ENCODE results near the gene PJVK. TPM values are rescaled to one million over a fixed set of nuclear protein-coding genes. Genes with fewer than 3 reads are reported as not detected.

Gene PJVK
- total and polyA plus RNA-seq, 10 of the 15 experiments (the other 5 are each of a cell fraction or from before 2014, with no cell fraction given): 1.8 to 6.8 (median 3.2) TPM

DNA sequence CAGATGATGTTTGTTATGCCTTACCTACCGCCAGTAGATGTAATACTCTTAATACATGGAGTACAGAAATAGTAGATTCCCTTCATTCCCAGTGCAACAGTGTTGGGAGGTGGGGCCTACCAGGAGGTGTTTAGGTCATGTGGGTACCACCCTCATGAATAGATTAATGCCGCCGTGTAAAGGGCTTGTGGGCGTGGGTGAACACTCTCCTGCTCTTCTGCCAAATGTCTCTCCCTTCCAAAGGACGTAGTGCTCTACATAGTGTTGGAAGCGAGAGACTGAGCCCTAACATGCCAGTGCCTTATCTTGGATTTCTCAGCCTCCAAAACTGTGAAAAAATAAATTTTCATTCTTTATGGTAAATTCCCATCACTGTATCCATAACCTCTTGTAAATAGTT, 59.2 kb downstream of the PJVK start:
- ChIA-PET SMC1A (ENCODE audit: uncharacterized antibody, unreplicated experiment) (no interaction called here), POLR2A (no interaction called here), RAD21 (ENCODE audit: unreplicated experiment) (no interaction called here), CTCF (no interaction called here)
- ATAC-seq (no peak), DNase-seq (ENCODE audit: low read depth, low spot score) (no peak), FAIRE-seq (no peak)
- H3K36me3 ChIP-seq (ENCODE audit: control insufficient read depth in 2 of 2, insufficient read depth in 2 of 2, low read length in 1 of 2): no peaks in the 10 kb centered on the region; a peak in 1 of 4 replicates
- H3K4me2 ChIP-seq (ENCODE audit: control insufficient read depth, insufficient read depth): no peak overlapping the region
- no peaks in the 10 kb centered on the region for H3K79me2 ChIP-seq (ENCODE audit: control insufficient read depth, insufficient read depth, low read length)
- no peak overlapping the region for H3K9ac ChIP-seq (ENCODE audit: control insufficient read depth, insufficient read depth, low read length)
- 93% methylated on average over 6 of the region's 6 CpGs for WGBS (ENCODE audit: insufficient coverage, insufficient replicate concordance, low lambda C conversion rate, missing lambda C conversion rate)
- no peak for TF ChIP-seq ATF7 (IDR thresholded peaks at IDR 0.05; ENCODE audit: low read depth)
- no peak for TF ChIP-seq CHD4 (IDR thresholded peaks at IDR 0.05)
- TF ChIP-seq, protein P1, sequence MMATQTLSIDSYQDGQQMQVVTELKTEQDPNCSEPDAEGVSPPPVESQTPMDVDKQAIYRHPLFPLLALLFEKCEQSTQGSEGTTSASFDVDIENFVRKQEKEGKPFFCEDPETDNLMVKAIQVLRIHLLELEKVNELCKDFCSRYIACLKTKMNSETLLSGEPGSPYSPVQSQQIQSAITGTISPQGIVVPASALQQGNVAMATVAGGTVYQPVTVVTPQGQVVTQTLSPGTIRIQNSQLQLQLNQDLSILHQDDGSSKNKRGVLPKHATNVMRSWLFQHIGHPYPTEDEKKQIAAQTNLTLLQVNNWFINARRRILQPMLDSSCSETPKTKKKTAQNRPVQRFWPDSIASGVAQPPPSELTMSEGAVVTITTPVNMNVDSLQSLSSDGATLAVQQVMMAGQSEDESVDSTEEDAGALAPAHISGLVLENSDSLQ (IDR thresholded peaks at IDR 0.05): no peak
- TF ChIP-seq ETV6 (conservative IDR thresholded peaks at IDR 0.05 in 1 of 2, IDR thresholded peaks at IDR 0.05 in 1 of 2; ENCODE audit: borderline replicate concordance in 1 of 2, low read depth in 1 of 2): no peak
- TF ChIP-seq SMAD5 (IDR thresholded peaks at IDR 0.05; ENCODE audit: low read depth): no peak
- TF ChIP-seq, protein P2, sequence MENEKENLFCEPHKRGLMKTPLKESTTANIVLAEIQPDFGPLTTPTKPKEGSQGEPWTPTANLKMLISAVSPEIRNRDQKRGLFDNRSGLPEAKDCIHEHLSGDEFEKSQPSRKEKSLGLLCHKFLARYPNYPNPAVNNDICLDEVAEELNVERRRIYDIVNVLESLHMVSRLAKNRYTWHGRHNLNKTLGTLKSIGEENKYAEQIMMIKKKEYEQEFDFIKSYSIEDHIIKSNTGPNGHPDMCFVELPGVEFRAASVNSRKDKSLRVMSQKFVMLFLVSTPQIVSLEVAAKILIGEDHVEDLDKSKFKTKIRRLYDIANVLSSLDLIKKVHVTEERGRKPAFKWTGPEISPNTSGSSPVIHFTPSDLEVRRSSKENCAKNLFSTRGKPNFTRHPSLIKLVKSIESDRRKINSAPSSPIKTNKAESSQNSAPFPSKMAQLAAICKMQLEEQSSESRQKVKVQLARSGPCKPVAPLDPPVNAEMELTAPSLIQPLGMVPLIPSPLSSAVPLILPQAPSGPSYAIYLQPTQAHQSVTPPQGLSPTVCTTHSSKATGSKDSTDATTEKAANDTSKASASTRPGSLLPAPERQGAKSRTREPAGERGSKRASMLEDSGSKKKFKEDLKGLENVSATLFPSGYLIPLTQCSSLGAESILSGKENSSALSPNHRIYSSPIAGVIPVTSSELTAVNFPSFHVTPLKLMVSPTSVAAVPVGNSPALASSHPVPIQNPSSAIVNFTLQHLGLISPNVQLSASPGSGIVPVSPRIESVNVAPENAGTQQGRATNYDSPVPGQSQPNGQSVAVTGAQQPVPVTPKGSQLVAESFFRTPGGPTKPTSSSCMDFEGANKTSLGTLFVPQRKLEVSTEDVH (IDR thresholded peaks at IDR 0.05; ENCODE audit: low read depth, partially characterized antibody): no peak
- TF ChIP-seq PAX5 (IDR thresholded peaks at IDR 0.05; ENCODE audit: borderline replicate concordance, low read depth, low read length): no peak
- no peak for TF ChIP-seq BHLHE40 (IDR thresholded peaks at IDR 0.05; ENCODE audit: borderline replicate concordance in 1 of 2, low read depth in 2 of 2, low read length in 1 of 2)
- no peak for TF ChIP-seq BACH1 (IDR thresholded peaks at IDR 0.05; ENCODE audit: borderline replicate concordance)
- TF ChIP-seq DPF2 (IDR thresholded peaks at IDR 0.05): no peak
- in situ Hi-C loops (cut with MboI) (no loop called here), intact Hi-C loops (cut with micrococcal nuclease; ENCODE audit: unreplicated experiment) (no loop called here)
- H3K4me3 ChIP-seq: no peak overlapping the region
- no peaks in the 10 kb centered on the region for H4K20me1 ChIP-seq (ENCODE audit: control insufficient read depth, insufficient read depth)
- H2AFZ ChIP-seq (ENCODE audit: control insufficient read depth, low read depth, low read length): no peak overlapping the region
- H3K27me3 ChIP-seq (replicated peaks in 1 of 2; ENCODE audit: control insufficient read depth in 2 of 2, insufficient read depth in 2 of 2, low read length in 1 of 2): no peaks in the 10 kb centered on the region
- H3K9me3 ChIP-seq (replicated peaks; ENCODE audit: control insufficient read depth, insufficient read depth, low read length): no peaks in the 10 kb centered on the region
- BruUV-seq (replicated peaks): no TSS peak
- no peaks in the 10 kb centered on the region for H3K4me1 ChIP-seq (ENCODE audit: control insufficient read depth, insufficient read depth, low read length)
- H3K27ac ChIP-seq (ENCODE audit: control insufficient read depth, insufficient read depth): no peak overlapping the region

Other genes starting within 250 kb of the PJVK start
- gene PRKRA, start 203 bp upstream of the PJVK start, total RNA-seq (2014; rRNA removed): 70.1 and 74.5 TPM in 2 replicates
- gene PRKRA, start 203 bp upstream of the PJVK start, total RNA-seq (2014; rRNA removed; fragmentation: Illumina TruSeq; extraction: Trizol): 49.5 and 50.1 TPM in 2 replicates
- gene PRKRA, start 203 bp upstream of the PJVK start, total RNA-seq (2021): 46.8 and 49.1 TPM in 2 replicates
- gene PRKRA, start 203 bp upstream of the PJVK start, polyA plus RNA-seq (2011; rRNA removed): 65.7 and 80.6 TPM in 2 replicates
- gene PRKRA, start 203 bp upstream of the PJVK start, polyA plus RNA-seq (2014; fragmentation: Illumina TruSeq; extraction: Trizol): 48.2 and 68.4 TPM in 2 replicates
- gene PRKRA, start 203 bp upstream of the PJVK start, polyA plus RNA-seq (2014; fragmentation: Nextera tagmentation; extraction: Ambion mirVana): 10 to 100 TPM; 19.1 to 25.1 TPM
- 53.8 and 59.3 TPM in 2 replicates for gene PRKRA, start 203 bp upstream of the PJVK start, polyA plus RNA-seq (2014; rRNA removed)
- gene PRKRA, start 203 bp upstream of the PJVK start, polyA plus RNA-seq (2016; fragmentation: Nextera tagmentation; extraction: Ambion mirVana): 10 to 100 TPM; 71.1 to 75.6 TPM
- 7.8 and 10.2 TPM in 2 replicates for gene FKBP7, start 27.2 kb downstream of the PJVK start, total RNA-seq (2014; rRNA removed)
- gene FKBP7, start 27.2 kb downstream of the PJVK start, total RNA-seq (2014; rRNA removed; fragmentation: Illumina TruSeq; extraction: Trizol): 9.6 and 10.5 TPM in 2 replicates
- gene FKBP7, start 27.2 kb downstream of the PJVK start, total RNA-seq (2021): 5.6 and 6.4 TPM in 2 replicates
- 6.3 and 8.1 TPM in 2 replicates for gene FKBP7, start 27.2 kb downstream of the PJVK start, polyA plus RNA-seq (2011; rRNA removed)
- gene FKBP7, start 27.2 kb downstream of the PJVK start, polyA plus RNA-seq (2014; fragmentation: Illumina TruSeq; extraction: Trizol): 15.2 and 17.0 TPM in 2 replicates
- 10 to 100 TPM; 16.6 to 16.7 TPM for gene FKBP7, start 27.2 kb downstream of the PJVK start, polyA plus RNA-seq (2014; fragmentation: Nextera tagmentation; extraction: Ambion mirVana)
- gene FKBP7, start 27.2 kb downstream of the PJVK start, polyA plus RNA-seq (2014; rRNA removed): 9.8 and 11.3 TPM in 2 replicates
- gene FKBP7, start 27.2 kb downstream of the PJVK start, polyA plus RNA-seq (2016; fragmentation: Nextera tagmentation; extraction: Ambion mirVana): 10 to 100 TPM; 13.7 to 14.7 TPM
- gene PLEKHA3, start 29.1 kb downstream of the PJVK start, total RNA-seq (2014; rRNA removed): 3.8 and 3.9 TPM in 2 replicates
- 7.1 and 7.3 TPM in 2 replicates for gene PLEKHA3, start 29.1 kb downstream of the PJVK start, total RNA-seq (2014; rRNA removed; fragmentation: Illumina TruSeq; extraction: Trizol)
- gene PLEKHA3, start 29.1 kb downstream of the PJVK start, total RNA-seq (2021): 13.3 and 15.3 TPM in 2 replicates
- 21.1 and 34.0 TPM in 2 replicates for gene PLEKHA3, start 29.1 kb downstream of the PJVK start, polyA plus RNA-seq (2011; rRNA removed)
- 7.2 and 7.3 TPM in 2 replicates for gene PLEKHA3, start 29.1 kb downstream of the PJVK start, polyA plus RNA-seq (2014; fragmentation: Illumina TruSeq; extraction: Trizol)
- 1 to 10 TPM; 1.4 to 2.0 TPM for gene PLEKHA3, start 29.1 kb downstream of the PJVK start, polyA plus RNA-seq (2014; fragmentation: Nextera tagmentation; extraction: Ambion mirVana)
- gene PLEKHA3, start 29.1 kb downstream of the PJVK start, polyA plus RNA-seq (2014; rRNA removed): 5.4 and 7.6 TPM in 2 replicates
- gene PLEKHA3, start 29.1 kb downstream of the PJVK start, polyA plus RNA-seq (2016; fragmentation: Nextera tagmentation; extraction: Ambion mirVana): 10 to 100 TPM; 10.3 to 10.6 TPM